ENCODE results near the gene SBF2.
"Not testable (repeated sequence)": the region's sequence is repeated elsewhere in the genome, so short reads cannot be mapped to it uniquely, and the experiment has no call there.

The SBF2 gene

GRCh38 chr11:10109806-10110205 is 184.2 kb downstream of the SBF2 start:
- no peak for DNase-seq

DNA sequence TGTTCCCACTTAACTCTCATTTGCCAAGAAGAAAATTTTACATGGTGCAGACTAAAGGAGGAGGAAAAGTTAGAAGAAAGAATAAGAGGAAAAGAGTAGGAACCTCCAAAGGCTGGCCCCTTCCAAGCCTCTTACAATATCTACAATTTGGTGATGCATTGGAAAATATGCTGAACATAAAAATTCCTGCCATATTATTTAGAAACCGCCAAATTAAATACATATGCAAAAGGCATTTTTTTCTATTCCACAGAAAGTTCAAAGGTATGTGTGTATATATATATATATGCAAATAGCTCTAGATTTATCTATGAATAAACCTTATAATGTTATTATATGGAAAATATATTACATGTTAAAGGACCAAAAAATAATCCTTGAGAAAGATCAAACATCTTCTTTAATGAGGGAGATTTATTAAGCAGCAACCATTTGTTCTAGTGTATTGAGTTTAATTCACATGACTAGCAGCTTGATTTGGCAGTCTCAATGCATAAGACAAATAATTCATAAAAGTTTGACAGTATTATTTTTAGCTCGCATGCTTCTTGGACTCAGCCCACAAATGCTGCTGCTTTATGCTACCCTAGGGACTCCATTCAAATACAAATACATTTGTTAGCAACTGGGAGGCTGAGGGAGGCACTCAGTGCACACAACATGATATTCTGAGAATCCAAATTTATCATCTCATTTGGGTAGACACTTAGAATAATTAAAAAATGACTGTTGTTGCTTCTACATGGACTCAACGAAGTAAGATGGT is 184.9 kb downstream of the SBF2 start:
- no peak for DNase-seq

DNA sequence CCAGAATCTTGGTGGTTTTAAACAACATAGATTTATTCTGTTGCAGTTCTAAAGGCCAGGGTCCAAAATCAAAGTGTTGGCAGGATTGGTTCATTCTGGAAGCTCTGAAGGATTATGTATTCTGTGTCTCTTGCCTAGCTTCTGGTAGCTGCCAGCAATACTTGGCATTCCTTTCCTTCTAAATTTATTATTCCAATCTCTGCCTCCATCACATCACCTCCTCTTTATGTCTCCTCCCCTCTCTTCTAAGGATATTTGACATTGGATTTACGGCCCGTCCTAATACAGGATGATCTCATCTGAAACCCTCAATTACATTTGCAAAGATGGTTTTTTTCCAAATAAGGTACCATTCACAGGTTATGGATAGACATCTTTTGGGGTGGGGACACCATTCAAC is 186.5 kb downstream of the SBF2 start:
- no peak for DNase-seq

- no peak for DNase-seq
These were observed 196.4 kb downstream of the SBF2 start for GRCh38 chr11:10097615-10098014.

GRCh38 chr11:10096987-10097386 is 197.0 kb downstream of the SBF2 start:
- no peak for DNase-seq

DNA sequence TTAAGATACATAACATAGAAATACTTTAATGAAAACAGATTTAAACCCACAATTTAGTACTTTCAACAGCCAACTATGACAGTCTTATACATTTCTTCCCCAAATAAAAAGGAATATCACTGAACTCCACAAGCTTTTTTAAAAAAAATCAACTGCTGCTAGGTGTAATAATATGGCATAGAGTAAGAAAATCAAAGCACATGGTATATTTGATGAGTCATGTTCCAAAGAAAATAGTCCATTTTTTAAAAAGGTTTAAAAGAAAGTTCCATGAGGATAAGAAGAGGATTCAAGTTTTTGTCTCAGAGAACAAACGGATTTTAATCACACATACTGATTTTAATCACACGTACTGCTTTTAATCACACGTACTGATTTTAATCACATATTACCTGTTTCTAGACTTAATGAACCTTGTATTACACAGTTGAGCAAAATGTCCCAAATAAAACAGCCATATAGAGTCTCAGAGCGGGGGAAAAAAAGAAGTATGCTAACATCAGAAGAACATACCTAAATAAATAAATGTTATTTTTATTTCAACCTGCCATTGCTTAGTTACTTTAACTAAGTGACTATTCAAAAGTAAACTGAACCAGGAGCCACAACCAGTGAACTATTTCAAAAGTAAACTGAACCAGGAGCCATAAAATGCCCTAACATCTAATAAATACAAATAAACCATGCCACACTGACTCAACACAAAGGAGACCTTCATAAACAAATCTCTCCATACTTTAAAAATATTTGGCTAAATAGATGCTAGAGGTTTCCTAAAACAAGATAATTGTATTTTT is 198.4 kb downstream of the SBF2 start:
- no peak for DNase-seq

GRCh38 chr11:10092426-10092825 is 201.6 kb downstream of the SBF2 start:
- DNase-seq = no peak

GRCh38 chr11:10091314-10092045 is 202.5 kb downstream of the SBF2 start:
- no peak for DNase-seq

DNA sequence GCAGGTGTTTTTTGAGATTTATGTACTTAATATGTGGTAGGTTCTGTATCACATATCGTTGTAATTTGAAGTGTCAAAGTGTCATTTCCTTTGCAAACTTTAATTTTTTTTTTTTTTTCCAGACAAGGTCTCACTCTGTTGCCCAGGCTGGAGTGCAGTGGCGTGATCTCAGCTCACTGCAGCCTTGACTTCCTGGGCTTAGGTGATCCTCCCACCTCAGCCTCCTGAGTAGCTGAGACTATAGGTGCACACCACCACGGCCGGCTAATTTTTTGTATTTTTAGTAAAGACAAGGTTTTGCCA is 206.1 kb downstream of the SBF2 start:
- not testable (repeated sequence) for DNase-seq

DNA sequence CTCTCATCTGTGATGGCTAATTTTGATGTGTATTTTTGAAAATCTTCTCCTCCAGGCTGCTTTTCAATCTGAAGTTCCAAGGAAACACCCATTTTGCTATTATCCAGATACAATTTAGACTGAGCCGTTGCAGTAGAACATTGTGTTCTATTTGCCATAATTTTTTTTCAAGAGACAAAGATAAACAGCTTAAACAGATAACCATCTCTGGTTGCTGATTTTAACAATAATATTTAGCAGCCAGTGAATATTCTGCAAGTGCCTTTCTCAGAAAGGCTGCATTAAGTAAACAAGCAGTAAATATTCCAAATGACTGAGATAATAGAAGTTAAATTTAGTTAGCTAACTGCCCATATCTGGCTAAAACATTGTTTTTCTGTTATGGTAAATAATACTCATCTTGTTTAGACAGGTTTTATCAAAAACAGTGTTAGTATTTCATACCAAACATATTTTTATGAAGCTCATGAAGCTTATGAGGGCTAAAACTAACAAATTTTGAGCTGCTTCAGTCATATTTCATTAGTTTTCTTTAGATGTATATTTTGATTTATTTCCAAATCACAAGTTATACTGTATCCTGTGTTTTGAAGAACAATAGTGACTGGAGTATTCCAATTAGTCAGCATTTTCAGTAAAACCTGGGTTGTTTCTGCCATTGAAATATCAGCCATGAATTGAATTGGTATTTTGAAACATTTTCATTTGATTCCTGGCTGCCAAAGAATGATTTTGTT is 206.7 kb downstream of the SBF2 start:
- DNase-seq = no peak

GRCh38 chr11:10080138-10080537 is 213.9 kb downstream of the SBF2 start:
- no peak for DNase-seq

DNA sequence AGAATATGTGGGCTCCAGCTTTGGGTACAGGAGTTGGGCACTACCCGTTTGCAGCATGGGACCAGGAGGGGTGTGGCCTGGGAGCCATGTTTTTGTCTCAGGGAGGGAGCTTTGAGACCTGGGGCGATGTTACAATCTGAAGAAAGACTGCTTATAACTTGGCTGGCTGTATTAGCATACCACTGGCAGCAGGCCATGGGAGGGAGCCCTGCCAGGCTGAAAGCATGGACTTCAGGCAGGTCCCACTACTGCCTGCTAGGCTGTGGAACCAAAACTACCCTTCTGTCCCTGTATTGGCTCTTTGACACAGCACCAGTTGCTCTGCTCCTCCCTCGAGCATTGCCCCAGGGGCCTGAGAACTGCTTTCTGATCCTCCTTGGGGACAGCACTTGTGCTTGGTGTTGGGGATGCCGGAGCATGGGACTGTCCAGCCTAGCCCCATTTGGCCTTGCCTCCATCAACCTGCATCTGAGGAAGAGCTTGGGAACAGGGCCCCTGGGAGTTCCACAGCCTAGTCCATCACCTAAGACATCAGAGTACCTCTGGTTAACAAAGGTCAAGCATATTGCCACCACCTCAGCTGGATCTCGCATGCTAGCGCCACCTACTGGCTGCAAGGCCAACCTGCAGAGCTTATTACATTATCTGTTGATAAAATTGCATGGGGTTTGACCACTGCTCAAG is 217.4 kb downstream of the SBF2 start:
- peak; percentile 9 for DNase-seq

DNA sequence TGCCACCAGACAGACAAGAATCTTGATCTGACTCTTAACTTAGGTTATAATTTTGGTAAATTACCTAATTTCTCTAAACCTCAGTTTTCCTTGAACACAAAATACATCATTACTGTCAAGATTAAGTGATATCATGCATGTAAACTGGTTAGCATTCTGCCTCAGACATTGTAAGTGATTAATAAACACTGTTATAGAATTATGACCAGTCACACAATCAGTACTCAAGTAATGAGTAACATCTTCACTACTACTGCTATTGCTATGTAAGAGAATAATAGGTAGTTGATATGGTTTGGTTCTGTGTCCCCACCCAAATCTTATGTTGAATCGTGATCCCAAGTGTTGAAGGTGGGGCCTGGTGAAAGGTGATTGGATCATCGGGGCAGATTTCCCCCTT is 218.9 kb downstream of the SBF2 start:
- no peak for DNase-seq

DNA sequence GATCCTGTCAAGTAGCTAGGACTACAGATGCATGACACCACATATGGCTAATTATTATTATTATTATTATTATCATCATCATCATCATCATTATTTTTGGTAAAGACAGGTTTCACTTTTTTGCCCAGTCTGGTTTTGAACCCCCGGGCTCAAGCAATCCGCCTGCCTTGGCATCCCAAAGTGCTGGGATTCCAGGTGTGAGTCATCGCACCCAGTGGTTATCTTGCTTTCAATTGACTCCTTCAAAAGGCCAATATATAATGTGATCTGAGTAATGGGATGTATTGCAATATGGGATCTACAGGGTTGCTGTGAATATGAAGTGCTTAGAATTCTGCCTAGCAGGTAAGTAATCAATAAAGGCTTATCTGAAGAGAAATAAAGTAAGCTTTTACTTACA is 221.2 kb downstream of the SBF2 start:
- no peak for DNase-seq

DNA sequence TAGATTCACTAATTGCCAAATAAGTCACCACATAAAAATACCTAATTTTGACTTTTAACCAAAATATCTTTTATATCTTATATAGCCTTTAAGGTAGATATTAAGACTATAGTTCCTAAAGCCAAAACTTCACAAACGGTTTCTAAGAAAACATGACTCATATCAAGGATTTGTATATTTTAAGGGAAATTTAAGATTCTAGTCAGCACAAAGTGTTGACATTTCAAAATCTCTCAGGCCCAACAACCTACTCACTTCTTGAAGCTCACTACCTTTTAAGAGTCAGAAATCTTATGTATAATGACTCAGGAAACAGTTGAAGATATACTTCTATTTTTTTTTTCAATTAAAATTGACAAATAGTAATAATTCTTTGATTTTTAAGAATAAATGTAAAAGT is 221.9 kb downstream of the SBF2 start:
- no peak for DNase-seq

GRCh38 chr11:10067629-10068300 is 226.3 kb downstream of the SBF2 start:
- no peak for DNase-seq

DNA sequence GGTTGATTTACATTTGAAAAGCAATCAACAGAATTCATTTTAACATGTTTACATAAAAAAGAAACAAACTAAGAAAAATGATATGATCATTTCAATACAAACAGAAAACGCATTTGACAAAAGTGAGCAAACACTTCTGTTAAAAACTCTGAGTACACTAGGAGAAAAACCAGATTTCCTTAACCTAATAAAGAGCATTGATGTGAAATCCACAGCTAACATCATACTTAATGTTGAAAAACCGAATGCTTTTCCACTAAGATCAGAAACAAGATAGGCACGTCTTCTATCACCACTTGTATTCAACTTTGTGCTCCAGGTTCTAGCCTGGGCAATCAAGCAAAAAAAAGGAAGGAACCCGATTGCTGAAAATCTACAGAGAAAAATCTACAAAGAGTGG is 227.6 kb downstream of the SBF2 start:
- DNase-seq = no peak

DNA sequence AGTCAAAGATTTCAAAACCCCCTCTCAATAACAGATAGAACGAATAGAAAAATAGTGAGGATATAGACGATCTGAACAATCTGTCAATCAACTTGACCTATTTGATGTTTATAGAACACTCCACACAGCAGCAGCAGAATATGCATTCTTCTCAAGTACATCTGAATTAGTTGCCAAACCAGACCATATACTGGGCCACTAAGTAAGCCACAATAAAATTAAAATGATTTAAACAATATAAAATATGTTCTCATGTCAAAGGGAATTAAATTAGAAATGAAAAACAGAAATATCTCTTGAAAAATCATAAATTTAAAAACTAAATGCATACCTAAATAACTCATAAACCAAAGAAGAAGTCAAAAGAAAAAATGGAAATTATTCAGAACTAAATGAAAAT is 229.2 kb downstream of the SBF2 start:
- no peak for DNase-seq

DNA sequence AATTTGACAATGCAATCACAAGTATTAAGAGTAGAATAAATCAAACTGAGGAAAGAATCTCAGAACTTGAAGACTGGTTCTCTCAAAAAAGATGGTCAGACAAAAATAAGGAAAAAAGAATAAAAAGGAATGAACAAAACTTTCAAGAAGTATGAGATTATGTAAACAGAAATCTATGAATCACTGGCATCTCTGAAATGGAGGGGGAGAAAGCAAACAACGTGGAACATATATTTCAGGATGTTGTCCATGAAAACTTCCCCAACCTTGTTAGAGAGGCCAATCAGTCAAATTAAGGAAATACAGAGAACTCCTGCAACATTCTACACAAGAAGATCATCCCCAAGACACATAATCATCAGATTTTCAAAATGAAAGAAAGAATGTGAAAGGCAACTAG is 235.7 kb downstream of the SBF2 start:
- DNase-seq = no peak

GRCh38 chr11:10051868-10052586 is 242.0 kb downstream of the SBF2 start:
- no peak for DNase-seq

- DNase-seq = no peak
These were observed 243.5 kb downstream of the SBF2 start for GRCh38 chr11:10050561-10050960.

All from activated CD4-positive, alpha-beta T cell treated with anti-CD3 and anti-CD28 coated beads, Interleukin-2, amount 50 U/mL, for 1 hour (primary cell).